ENCODE results near the gene PRPS1L1.

The PRPS1L1 gene

GRCh38 chr7:18004372-18004771 is 23.3 kb downstream of the PRPS1L1 start:
- no peak for FAIRE-seq

- peak; percentile 50 for FAIRE-seq
Observed at GRCh38 chr7:18003286-18003994, 24.2 kb downstream of the PRPS1L1 start.

- FAIRE-seq, result no peak
Observed at GRCh38 chr7:17998692-17999091, 29.0 kb downstream of the PRPS1L1 start.

DNA sequence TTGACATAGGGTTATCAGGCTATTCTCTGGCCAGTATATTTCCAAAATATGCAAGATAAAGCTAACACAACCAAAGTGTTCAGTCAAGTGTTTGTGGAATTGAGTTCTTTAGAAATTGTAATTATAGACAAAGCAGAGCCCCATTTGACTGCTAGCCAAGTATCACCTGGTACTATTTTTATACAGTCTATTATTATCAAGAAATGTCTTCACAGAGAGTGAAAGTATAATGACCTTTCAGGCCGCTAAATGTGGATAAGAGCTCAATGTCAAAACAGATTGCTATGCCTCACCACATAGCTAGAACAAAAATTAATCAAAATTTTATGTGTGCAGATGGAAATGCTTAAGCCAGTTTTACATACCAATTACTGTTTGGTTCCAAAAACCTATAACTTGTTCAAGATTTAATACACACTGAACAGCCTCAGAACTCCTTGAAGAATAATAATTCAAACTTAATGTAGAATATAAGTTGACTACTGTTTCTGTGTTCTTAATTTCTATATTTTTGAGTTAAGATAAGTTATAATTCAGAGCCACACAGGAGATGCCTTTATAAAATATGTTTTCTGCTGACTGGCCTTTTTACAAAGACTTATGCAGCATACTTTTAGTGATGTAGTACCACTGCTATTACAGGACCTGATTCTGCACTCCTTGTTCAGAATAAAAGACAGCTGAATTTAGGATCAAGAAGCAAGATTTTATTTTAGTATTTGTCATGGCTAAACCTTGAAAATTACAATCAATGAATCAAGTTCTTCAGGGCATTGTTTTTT is 31.0 kb downstream of the PRPS1L1 start:
- no peak for FAIRE-seq

- no peak for FAIRE-seq
Observed at GRCh38 chr7:17996040-17996439, 31.6 kb downstream of the PRPS1L1 start.

GRCh38 chr7:17994079-17994850 is 33.4 kb downstream of the PRPS1L1 start:
- FAIRE-seq, result no peak

DNA sequence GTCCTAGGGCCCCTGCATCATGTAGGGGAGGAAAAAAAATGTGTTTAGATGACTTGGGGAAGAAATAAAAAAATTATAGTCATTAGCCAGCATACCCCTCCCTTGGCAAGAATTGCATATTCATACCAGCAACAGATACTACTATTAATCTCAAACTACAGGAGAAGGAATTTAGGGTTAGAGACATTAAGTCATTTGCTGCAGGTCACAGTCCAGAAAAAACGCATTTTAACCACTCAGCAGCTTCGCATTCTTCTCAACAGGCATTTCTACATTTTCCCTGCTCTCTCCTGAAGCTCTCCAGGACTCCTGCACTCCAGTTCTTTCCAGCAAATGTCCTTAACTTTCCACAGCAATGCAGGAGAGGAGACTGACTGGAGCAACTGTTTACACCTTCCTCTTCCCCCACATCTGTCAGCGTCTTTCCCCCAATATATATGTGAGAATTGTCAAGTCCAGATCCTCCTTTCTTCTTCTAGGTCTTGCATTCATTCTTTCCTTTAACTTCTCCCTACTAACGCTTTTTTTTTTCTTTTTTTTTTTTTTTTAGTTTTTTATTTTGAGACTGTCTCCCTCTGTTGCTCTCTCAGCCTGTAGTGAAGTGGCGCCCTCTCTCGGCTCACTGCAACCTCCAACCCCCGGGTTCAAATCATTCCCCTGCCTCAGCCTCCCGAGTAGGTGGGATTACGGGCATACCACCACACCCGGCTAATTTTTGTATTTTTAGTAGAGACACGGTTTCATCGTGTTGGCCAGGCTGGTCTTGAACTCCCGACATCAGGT is 35.6 kb downstream of the PRPS1L1 start:
- peak; percentile 37 for FAIRE-seq

DNA sequence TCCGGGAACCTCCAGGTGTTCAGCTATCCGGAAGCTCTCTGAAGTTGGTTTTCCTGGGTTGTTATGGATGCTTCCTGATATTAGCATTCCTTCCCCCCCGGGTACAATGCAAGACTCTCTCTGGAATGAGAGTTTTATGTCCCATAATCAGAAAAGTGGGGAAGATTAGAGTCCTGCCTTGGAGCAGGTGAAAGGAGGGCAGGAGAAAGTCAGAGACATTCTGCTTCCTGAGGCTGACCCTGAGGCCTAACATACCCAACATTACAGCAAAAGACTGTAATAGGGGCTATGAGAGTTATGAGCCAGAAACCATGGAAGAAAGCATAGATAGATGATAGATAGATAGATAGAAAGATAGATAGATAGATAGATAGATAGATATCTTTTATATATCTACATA is 36.9 kb downstream of the PRPS1L1 start:
- FAIRE-seq, result no peak

- FAIRE-seq, result no peak
Observed at GRCh38 chr7:17989546-17989945, 38.1 kb downstream of the PRPS1L1 start.

GRCh38 chr7:17988858-17989257 is 38.8 kb downstream of the PRPS1L1 start:
- FAIRE-seq, result no peak

- FAIRE-seq, result no peak
Observed at GRCh38 chr7:17988141-17988540, 39.5 kb downstream of the PRPS1L1 start.

- FAIRE-seq, result no peak
Observed at GRCh38 chr7:17986851-17987250, 40.8 kb downstream of the PRPS1L1 start.

- no peak for FAIRE-seq
Observed at GRCh38 chr7:17985473-17986239, 42.0 kb downstream of the PRPS1L1 start.

- FAIRE-seq, result no peak
Observed at GRCh38 chr7:17984288-17984687, 43.4 kb downstream of the PRPS1L1 start.

DNA sequence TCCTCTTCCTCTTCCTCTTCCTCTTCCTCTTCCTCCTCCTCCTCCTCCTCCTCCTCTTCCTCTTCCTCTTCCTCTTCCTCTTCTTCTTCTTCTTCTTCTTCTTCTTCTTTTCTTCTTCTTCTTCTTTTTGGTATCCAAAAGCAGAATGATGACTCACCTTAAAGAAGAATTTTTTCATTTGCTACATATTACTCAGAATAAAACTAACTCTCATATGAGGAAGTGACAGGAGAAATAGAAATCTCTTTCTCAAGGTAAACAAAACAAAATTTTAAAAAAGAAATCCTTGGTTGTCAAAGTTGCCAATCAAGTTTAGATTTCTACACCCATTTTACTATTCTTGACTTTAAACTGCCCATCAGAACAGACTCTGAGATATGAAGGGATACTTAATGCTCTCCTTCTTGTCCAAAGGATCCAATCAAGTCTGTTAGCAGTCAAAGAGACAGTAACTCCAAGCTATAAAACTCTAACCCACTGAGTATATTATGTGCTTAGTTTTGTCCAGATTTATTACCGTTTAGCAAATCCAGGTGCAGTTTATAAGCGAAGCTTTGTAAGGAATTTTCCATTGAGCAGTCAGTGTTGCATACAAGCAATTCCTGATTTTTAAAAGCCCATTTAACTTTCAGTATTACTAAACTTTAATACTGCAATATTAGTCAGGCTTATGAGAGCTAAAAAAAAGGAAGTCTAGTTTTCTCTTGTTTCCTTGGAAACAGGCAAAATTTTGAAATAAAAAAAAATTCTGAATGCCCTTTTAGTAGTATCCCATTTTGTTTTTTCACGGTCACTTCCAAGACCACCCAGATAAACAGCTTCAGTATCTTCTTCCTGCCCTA is 44.2 kb downstream of the PRPS1L1 start:
- no peak for FAIRE-seq

DNA sequence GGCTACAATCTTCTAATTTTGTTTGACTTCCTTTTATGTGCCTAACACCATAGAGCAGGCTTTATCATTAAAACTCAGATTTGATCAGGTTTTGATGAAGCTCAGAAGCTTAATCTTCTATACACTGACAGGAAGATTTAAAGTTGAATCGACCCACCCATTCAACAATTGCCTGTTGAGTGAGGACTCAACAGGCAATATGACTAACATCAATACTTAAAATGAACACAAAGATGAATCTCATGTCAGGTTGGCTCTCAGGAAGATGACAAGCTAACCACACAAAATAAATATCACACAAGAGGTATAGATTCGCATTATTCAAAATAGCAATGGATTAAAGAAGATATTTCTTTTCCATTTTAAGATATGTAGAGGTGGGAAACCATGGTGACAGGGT is 50.7 kb downstream of the PRPS1L1 start:
- FAIRE-seq, result no peak
